HepG2 (cell line): ENCODE results near the gene PRSS38. TPM values are rescaled to one million over a fixed set of nuclear protein-coding genes. Genes with fewer than 3 reads are reported as not detected.

Source experiments
- ATAC-seq: fragments of 200-7000 bp; cut with Tn5 transposase; 3 replicates; pipeline ENCODE4 v1.9.1; 2020; ENCODE audit warnings: mild to moderate bottlenecking, moderate library complexity
- BruUV-seq: library from RNA; stranded (reverse); fragments of 400-500 nt; replicated peaks from 2 replicates; lab custom pipeline; 2021; lab: Mats Ljungman, UMichigan
- CTCF ChIA-PET: fragments of 300-600 bp; formaldehyde crosslinking; extraction: SDS; loops from one replicate; lab custom pipeline; 2021; ENCODE audit warnings: low total read pairs, inconsistent platforms, low intra/inter-chr PET ratio; lab: Yijun Ruan, JAX
- POLR2A ChIA-PET: fragments of 350-600 bp; sonication (Branson Sonifier 250); formaldehyde crosslinking; loops from one replicate; lab custom pipeline; 2020; ENCODE audit warnings: antibody characterized with exemption, inconsistent platforms; lab: Yijun Ruan, JAX
- DNase-seq: peaks from one replicate; pipeline ENCODE4 v3.0.0-alpha.2; 2015; ENCODE audit warnings: low spot score
- FAIRE-seq: peaks from 3 replicates; lab custom pipeline; 2011; peaks lifted over from hg19 to GRCh38; lab: Jason Lieb, UNC
- H2AFZ ChIP-seq: one replicate; pipeline ENCODE4 v1.6.1; 2011; ENCODE audit warnings: low read length, inconsistent platforms
- H3K27ac ChIP-seq: fragments of 300-600 bp; 3 replicates; pipeline ENCODE4 v1.8.0; 2011; ENCODE audit warnings: mixed run types, mild to moderate bottlenecking, mixed read lengths, low read length, inconsistent platforms; ENCODE audit not compliant: insufficient read depth; ENCODE audit errors: extremely low read length
- H3K27me3 ChIP-seq, 2 experiments: fragments of 200-600 bp in 1 of 2; 2 replicates in 1 of 2; 3 replicates in 1 of 2; pipeline versions ENCODE4 v1.6.0 to v1.8.0; 2011; ENCODE audit warnings: low read length in 2 of 2, mild to moderate bottlenecking in 2 of 2, moderate library complexity in 2 of 2, inconsistent platforms in 1 of 2; ENCODE audit not compliant: insufficient read depth in 2 of 2, control insufficient read depth in 1 of 2
- H3K36me3 ChIP-seq, 2 experiments: fragments of 200-600 bp in 1 of 2; replicated peaks in 1 of 2; 2 replicates in 1 of 2; 3 replicates in 1 of 2; pipeline versions ENCODE4 v1.5.1 to v1.8.0; 2011; ENCODE audit warnings: low read length in 2 of 2, inconsistent platforms in 1 of 2; ENCODE audit not compliant: insufficient read depth in 2 of 2, control insufficient read depth in 1 of 2
- H3K4me1 ChIP-seq: 2 replicates; pipeline ENCODE4 v1.5.1; 2012; ENCODE audit warnings: low read length, inconsistent platforms; ENCODE audit not compliant: insufficient read depth
- H3K4me2 ChIP-seq: 2 replicates; pipeline ENCODE4 v1.6.0; 2011; ENCODE audit warnings: low read depth, low read length, inconsistent platforms
- H3K4me3 ChIP-seq, 3 experiments: fragments of 200-600 bp in 1 of 3; sonication (generic), shearing (Covaris generic) in 1 of 3; replicated peaks in 1 of 3; 2 replicates each; pipeline ENCODE4 v1.5.1; 2011 to 2016; ENCODE audit warnings: low read length in 3 of 3, inconsistent platforms in 2 of 3, low read depth in 2 of 3, mild to moderate bottlenecking in 2 of 3, control low read depth in 1 of 3, mixed read lengths in 1 of 3; ENCODE audit not compliant: insufficient read depth in 1 of 3
- H3K79me2 ChIP-seq: one replicate; pipeline ENCODE4 v1.6.1; 2011; ENCODE audit warnings: low read length, inconsistent platforms; ENCODE audit not compliant: insufficient read depth
- H3K9ac ChIP-seq: 2 replicates; pipeline ENCODE4 v1.6.0; 2011; ENCODE audit warnings: mild to moderate bottlenecking, low read depth, low read length, inconsistent platforms; ENCODE audit not compliant: insufficient read depth
- H3K9me3 ChIP-seq: 2 replicates; pipeline ENCODE4 v1.5.1; 2012; ENCODE audit warnings: mild to moderate bottlenecking, low read length
- H4K20me1 ChIP-seq: 2 replicates; pipeline ENCODE4 v1.6.0; 2011; ENCODE audit warnings: inconsistent platforms, mild to moderate bottlenecking, low read length, moderate library complexity; ENCODE audit not compliant: insufficient read depth
- CREB1 ChIP-seq, 2 experiments: fragments of 450-650 bp in 1 of 2; IDR thresholded peaks; 2 replicates each; pipeline ENCODE4 v1.6.1; 2016 to 2017; ENCODE audit warnings: control low read depth in 1 of 2, mild to moderate bottlenecking in 1 of 2, missing compliant biosample characterization in 1 of 2, missing genetic modification characterization in 1 of 2
- FOXA3 ChIP-seq: IDR thresholded peaks from 2 replicates; pipeline ENCODE4 v1.6.1; 2016; ENCODE audit warnings: missing genetic modification reagents, missing compliant biosample characterization
- GATAD2A ChIP-seq: IDR thresholded peaks from 2 replicates; pipeline ENCODE4 v1.6.1; 2016
- KLF16 ChIP-seq, 2 experiments: sonication (generic) in 1 of 2; formaldehyde crosslinking in 1 of 2; IDR thresholded peaks; 2 replicates each; pipeline versions ENCODE4 v1.6.1 to v1.8.0; 2016 to 2023; ENCODE audit warnings: missing genetic modification reagents in 2 of 2, missing compliant biosample characterization in 1 of 2
- NPAS2 ChIP-seq: sonication (generic); formaldehyde crosslinking; IDR thresholded peaks from 2 replicates; pipeline ENCODE4 v1.8.0; 2022; ENCODE audit warnings: mild to moderate bottlenecking, missing genetic modification reagents, borderline replicate concordance
- PRDM15 ChIP-seq: sonication (generic); formaldehyde crosslinking; IDR thresholded peaks from 2 replicates; pipeline ENCODE4 v1.4.0; 2020; ENCODE audit warnings: missing genetic modification reagents
- RFX1 ChIP-seq: fragments of 450-650 bp; IDR thresholded peaks from 2 replicates; pipeline ENCODE4 v1.6.1; 2017
- ZNF180 ChIP-seq: sonication (generic); formaldehyde crosslinking; IDR thresholded peaks from 2 replicates; pipeline ENCODE4 v1.4.0; 2020; ENCODE audit warnings: low read depth, missing genetic modification reagents, borderline replicate concordance
- ZNF788 ChIP-seq: sonication (generic); formaldehyde crosslinking; IDR thresholded peaks from 2 replicates; pipeline ENCODE4 v1.5.0; 2020; ENCODE audit warnings: mild to moderate bottlenecking, missing genetic modification reagents, borderline replicate concordance
- WGBS: methylation state at CpG from one replicate; pipeline ENCODE4 v1.1.6; 2017; ENCODE audit warnings: low lambda C conversion rate; 5-methylcytosine and 5-hydroxymethylcytosine counted together
- in situ Hi-C: cut with HindIII; loops from 2 replicates; pipeline ENCODE4 v1.10.0; 2017; ENCODE audit warnings: low pct_unique_long_range_greater_than_20kb; ENCODE audit not compliant: extremely low pct_ligation_motif_present
- intact Hi-C: fragments of 100-400 bp; cut with micrococcal nuclease; formaldehyde crosslinking; loops from one replicate; pipeline ENCODE4 v1.10.0; 2022; ENCODE audit not compliant: unreplicated experiment
- polyA plus RNA-seq, 8 experiments: library from polyadenylated mRNA; depleted of rRNA in 3 of 8; stranded (reverse) in 7 of 8; unstranded in 1 of 8; fragments of >200 nt; fragmentation: Illumina TruSeq in 4 of 8; extraction: Trizol in 4 of 8; gene quantifications; 2 replicates each; pipeline versions ENCODE4 v1.2.1 to v1.2.3, GENCODE V29; 2011 to 2016; ENCODE audit warnings: low read depth in 4 of 8, missing spikeins in 1 of 8, mixed read lengths in 1 of 8; ENCODE audit not compliant: insufficient read depth in 1 of 8
- total RNA-seq, 5 experiments: library from RNA; depleted of rRNA; stranded (reverse); fragments of >200 nt; fragmentation: Illumina TruSeq; extraction: Trizol; gene quantifications; 2 replicates each; pipeline ENCODE4 v1.2.3, GENCODE V29; 2016; ENCODE audit warnings: low read depth in 1 of 5
- TF ChIP-seq, protein P1 (sequence below): sonication (generic); formaldehyde crosslinking; IDR thresholded peaks from 2 replicates; pipeline ENCODE4 v1.5.0; 2020; ENCODE audit warnings: mild to moderate bottlenecking, low read depth, missing genetic modification reagents, borderline replicate concordance

PRSS38 gene
- total and polyA plus RNA-seq, 2 of the 13 experiments (the other 11 are each of a cell fraction or from before 2014, with no cell fraction given) = not detected

DNA sequence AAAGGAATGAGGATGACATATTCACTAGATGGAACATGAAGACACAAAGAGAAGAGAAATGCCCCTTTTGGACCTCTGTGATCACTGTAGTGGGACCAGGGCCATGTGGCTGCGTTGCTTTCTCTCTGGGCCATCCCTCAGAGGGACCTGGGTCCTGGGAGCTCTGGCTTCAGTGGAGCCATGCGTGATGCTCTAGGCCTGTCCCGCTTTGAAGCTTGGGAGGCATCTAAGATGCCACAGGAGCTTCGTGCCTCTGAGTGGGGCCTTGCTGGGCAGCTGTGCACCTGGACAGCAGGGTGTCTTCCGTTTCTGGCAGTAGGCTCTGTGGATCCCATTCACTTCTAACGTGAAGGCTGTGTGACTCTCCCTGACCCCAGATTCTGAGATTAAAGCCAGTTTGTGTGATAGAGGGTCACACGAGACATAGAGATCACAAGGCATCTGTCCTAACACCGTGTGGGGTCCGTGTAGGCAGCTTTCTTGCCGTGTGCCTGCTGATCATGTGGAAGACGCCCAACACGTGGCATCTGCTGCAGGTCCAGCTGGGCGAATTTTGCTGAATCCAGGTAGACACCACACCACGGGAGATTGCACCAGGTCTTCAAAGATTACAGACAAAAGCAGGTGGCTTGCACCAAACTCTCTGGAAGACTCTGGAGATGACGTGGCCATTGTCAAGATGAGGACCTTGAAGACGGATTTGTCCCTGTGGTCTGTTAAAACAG is 17.2 kb upstream of the PRSS38 start:
- Histone ChIP-seq H2AFZ (no peak overlapping the region), H3K4me3 (no peak overlapping the region), H3K36me3 (no peaks in the 10 kb centered on the region), H3K79me2 (no peaks in the 10 kb centered on the region), H3K4me1 (no peaks in the 10 kb centered on the region), H3K27me3 (peaks cover 7 to 34% of the 10 kb centered on the region in 2 experiments; a peak in 4 of 5 replicates), H3K9me3 (no peaks in the 10 kb centered on the region), H3K27ac (no peak overlapping the region), H4K20me1 (no peaks in the 10 kb centered on the region), H3K4me2 (no peak overlapping the region), H3K9ac (no peak overlapping the region)
- in situ Hi-C loops (no loop called here), intact Hi-C loops (no loop called here)
- TF ChIP-seq CREB1 (IDR thresholded peaks at IDR 0.05) (peak; percentile 24; the same call in 1 of the 2 replicates), CREB1 (CRISPR knock-in tag; IDR thresholded peaks at IDR 0.05) (no peak), ZNF180 (no peak)
- no peak for DNase-seq
- POLR2A ChIA-PET = no interaction called here
- no TSS peak for BruUV-seq
- ATAC-seq = no peak
- CTCF ChIA-PET = no interaction called here
- no peak for FAIRE-seq
- 3% methylated on average over 8 of the region's 16 CpGs for WGBS

DNA sequence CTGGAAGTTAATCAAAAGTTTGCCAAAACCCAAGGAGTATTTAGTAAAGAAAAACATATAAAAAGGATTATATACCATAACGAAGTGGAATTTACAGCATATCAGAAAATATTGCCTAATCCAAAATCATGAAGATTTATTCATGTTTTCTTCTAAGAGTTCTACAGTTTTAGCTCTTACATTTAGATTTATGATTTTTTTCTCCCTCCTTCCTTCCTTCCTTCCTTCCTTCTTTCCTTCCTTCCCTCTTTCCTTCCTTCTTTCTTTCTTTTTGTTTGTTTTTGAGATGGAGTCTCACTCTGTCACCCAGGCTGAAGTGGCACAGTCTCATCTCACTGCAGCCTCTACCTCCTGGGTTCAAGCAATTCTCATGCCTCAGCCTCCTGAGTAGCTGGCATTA is 15.7 kb upstream of the PRSS38 start:
- WGBS = 5% methylated on average over 1 of the region's 1 CpG
- no peak for DNase-seq
- no peaks in the 10 kb centered on the region for H4K20me1 ChIP-seq
- no peak overlapping the region for H3K9ac ChIP-seq
- H3K36me3 ChIP-seq = no peaks in the 10 kb centered on the region
- H3K27ac ChIP-seq = no peak overlapping the region
- no TSS peak for BruUV-seq
- no peaks in the 10 kb centered on the region for H3K79me2 ChIP-seq
- H3K4me1 ChIP-seq = no peaks in the 10 kb centered on the region
- ATAC-seq = no peak
- no peaks in the 10 kb centered on the region for H3K9me3 ChIP-seq
- intact Hi-C loops (loop anchor here (10.0 kb wide), 1 partner anchor 1045 kb away; no protein-coding TSS in a partner anchor), in situ Hi-C loops (no loop called here)
- TF ChIP-seq FOXA3 (CRISPR knock-in tag) (no peak), GATAD2A (CRISPR knock-in tag) (no peak), KLF16 (CRISPR knock-in tag; IDR thresholded peaks at IDR 0.05) (no peak), NPAS2 (CRISPR knock-in tag) (no peak), RFX1 (no peak), ZNF788 (CRISPR knock-in tag) (no peak), PRDM15 (CRISPR knock-in tag) (no peak)
- TF ChIP-seq, protein P1, sequence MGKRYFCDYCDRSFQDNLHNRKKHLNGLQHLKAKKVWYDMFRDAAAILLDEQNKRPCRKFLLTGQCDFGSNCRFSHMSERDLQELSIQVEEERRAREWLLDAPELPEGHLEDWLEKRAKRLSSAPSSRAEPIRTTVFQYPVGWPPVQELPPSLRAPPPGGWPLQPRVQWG = no peak
- H3K27me3 ChIP-seq = peaks cover 5 to 25% of the 10 kb centered on the region in 2 experiments; a peak in 4 of 5 replicates
- ChIA-PET CTCF (no interaction called here), POLR2A (no interaction called here)
- no peak overlapping the region for H3K4me2 ChIP-seq
- no peak for FAIRE-seq
- no peak overlapping the region for H3K4me3 ChIP-seq
- no peak overlapping the region for H2AFZ ChIP-seq
